Psoas muscle (tissue), 8 donors: ENCODE data around the gene KIF23. TPM values are rescaled to one million over a fixed set of nuclear protein-coding genes. Genes with fewer than 3 reads are reported as not detected.

Source experiments
- ATAC-seq, 4 donors: fragments of 200-7000 bp; cut with Tn5 transposase; one replicate each; pipeline ENCODE4 v1.9.1; 2020; ENCODE audit warnings: moderate library complexity in 3 of 4, mild to moderate bottlenecking in 2 of 4
- DNase-seq, 2 donors: peaks; one replicate each; pipeline ENCODE4 v3.0.0-alpha.2; 2020
- H3K27ac ChIP-seq: fragments of 200-600 bp; one replicate; pipeline ENCODE4 v1.8.0; 2022
- H3K27me3 ChIP-seq, 3 donors: fragments of 200-600 bp in 1 of 3; one replicate each; pipeline versions ENCODE4 v1.6.1 to v1.8.0; 2013 to 2022; ENCODE audit warnings: low read length in 2 of 3, mild to moderate bottlenecking in 2 of 3, moderate library complexity in 1 of 3; ENCODE audit not compliant: insufficient read depth in 3 of 3
- H3K36me3 ChIP-seq, 2 donors: fragments of 200-600 bp in 1 of 2; one replicate each; pipeline versions ENCODE4 v1.6.1 to v1.8.0; 2013 to 2022; ENCODE audit warnings: low read depth in 1 of 2, mild to moderate bottlenecking in 1 of 2, moderate library complexity in 1 of 2; ENCODE audit not compliant: insufficient read depth in 1 of 2
- H3K4me1 ChIP-seq: fragments of 200-600 bp; one replicate; pipeline ENCODE4 v1.8.0; 2022
- H3K4me3 ChIP-seq: fragments of 200-600 bp; one replicate; pipeline ENCODE4 v1.8.0; 2022; ENCODE audit warnings: mild to moderate bottlenecking
- H3K9me3 ChIP-seq: fragments of 200-600 bp; one replicate; pipeline ENCODE4 v1.8.0; 2022
- WGBS, 3 donors: extraction: QIAGEN DNeasy Blood & Tissue Kit; methylation state at CpG; one replicate each; pipeline versions ENCODE4 v1.1.6 to v1.1.7; 2013; 5-methylcytosine and 5-hydroxymethylcytosine counted together
- intact Hi-C, 2 donors: fragments of 100-400 bp; cut with DNase I; formaldehyde crosslinking; loops; one replicate each; pipeline versions ENCODE4 v1.11.0 to v1.14.2; 2022
- polyA plus RNA-seq, 3 donors: library from polyadenylated mRNA; stranded (reverse); fragments of 200-250 nt; gene quantifications; one replicate each; pipeline ENCODE4 v1.2.3, GENCODE V29; 2013
- total RNA-seq, 4 donors: library from RNA; stranded (reverse); fragmentation: NEBNext Ultra II Directional in 2 of 4; extraction: Animal tissue kit (Norgen Biotek cat#: 25700) in 2 of 4; gene quantifications; one replicate each; pipeline versions ENCODE4 v1.2.1 to v1.2.4, GENCODE V29; 2021 to 2023
- TF ChIP-seq, protein P1 (sequence below): fragments of 200-600 bp; IDR thresholded peaks from one replicate; pipeline ENCODE4 v1.8.0; 2022; ENCODE audit warnings: antibody characterized with exemption
- donor health status: healthy with polysubstance abuse.
- donor health status: DM: no; HTN: no; CAD: no; lungs with moderate emphysema.
- donor health status: Bipolar disorder and iron deficiency.
- donor health status: healthy.
- donor health status: DM: yes; HTN: yes; CAD: no.
- donor health status: DM: no; HTN: no; CAD: no.
- donor health status: DM: no; HTN: no; CAD: no.
- donor health status: DM: yes; HTN: yes; CAD: no.

The KIF23 gene
- total and polyA plus RNA-seq, 7 donors: 0.04 to 0.69 (median 0.41) TPM; not detected in 1

GRCh38 chr15:69389426-69389825 is 24.7 kb upstream of the KIF23 start:
- ATAC-seq (no peak), DNase-seq (no peak)
- no peaks in the 10 kb centered on the region for H3K36me3 ChIP-seq
- 74 to 83% (median 78%) methylated on average over 7 of the region's 7 CpGs for WGBS, 3 donors
- TF ChIP-seq, protein P1, sequence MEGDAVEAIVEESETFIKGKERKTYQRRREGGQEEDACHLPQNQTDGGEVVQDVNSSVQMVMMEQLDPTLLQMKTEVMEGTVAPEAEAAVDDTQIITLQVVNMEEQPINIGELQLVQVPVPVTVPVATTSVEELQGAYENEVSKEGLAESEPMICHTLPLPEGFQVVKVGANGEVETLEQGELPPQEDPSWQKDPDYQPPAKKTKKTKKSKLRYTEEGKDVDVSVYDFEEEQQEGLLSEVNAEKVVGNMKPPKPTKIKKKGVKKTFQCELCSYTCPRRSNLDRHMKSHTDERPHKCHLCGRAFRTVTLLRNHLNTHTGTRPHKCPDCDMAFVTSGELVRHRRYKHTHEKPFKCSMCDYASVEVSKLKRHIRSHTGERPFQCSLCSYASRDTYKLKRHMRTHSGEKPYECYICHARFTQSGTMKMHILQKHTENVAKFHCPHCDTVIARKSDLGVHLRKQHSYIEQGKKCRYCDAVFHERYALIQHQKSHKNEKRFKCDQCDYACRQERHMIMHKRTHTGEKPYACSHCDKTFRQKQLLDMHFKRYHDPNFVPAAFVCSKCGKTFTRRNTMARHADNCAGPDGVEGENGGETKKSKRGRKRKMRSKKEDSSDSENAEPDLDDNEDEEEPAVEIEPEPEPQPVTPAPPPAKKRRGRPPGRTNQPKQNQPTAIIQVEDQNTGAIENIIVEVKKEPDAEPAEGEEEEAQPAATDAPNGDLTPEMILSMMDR: no peak
- H3K27ac ChIP-seq: no peak overlapping the region
- peaks cover under 1% of the 10 kb centered on the region for H3K4me1 ChIP-seq
- no peaks in the 10 kb centered on the region for H3K27me3 ChIP-seq
- H3K4me3 ChIP-seq: no peak overlapping the region
- intact Hi-C loops: no loop called here
- H3K9me3 ChIP-seq: no peaks in the 10 kb centered on the region

GRCh38 chr15:69390575-69390974 is 23.6 kb upstream of the KIF23 start:
- intact Hi-C loops: no loop called here

GRCh38 chr15:69391046-69391757 is 22.9 kb upstream of the KIF23 start:
- 90 to 94% (median 90%) methylated on average over 11 of the region's 11 CpGs for WGBS, 3 donors
- Histone ChIP-seq H3K27me3 (no peaks in the 10 kb centered on the region), H3K9me3 (no peaks in the 10 kb centered on the region), H3K4me3 (no peak overlapping the region), H3K4me1 (peaks cover 7% of the 10 kb centered on the region), H3K36me3 (no peaks in the 10 kb centered on the region), H3K27ac (no peak overlapping the region)
- ATAC-seq (no peak), DNase-seq (no peak)
- intact Hi-C loops: no loop called here
- TF ChIP-seq, protein P1: no peak

More at GRCh38 chr15:69390575-69390974, 23.6 kb upstream of the KIF23 start:
- 95 to 100% (median 96%) methylated on average over 2 of the region's 2 CpGs for WGBS, 3 donors
- Histone ChIP-seq H3K27ac (no peak overlapping the region), H3K4me1 (peaks cover 7% of the 10 kb centered on the region), H3K4me3 (no peak overlapping the region), H3K27me3 (no peaks in the 10 kb centered on the region), H3K9me3 (no peaks in the 10 kb centered on the region), H3K36me3 (no peaks in the 10 kb centered on the region)
- no peak for DNase-seq
- TF ChIP-seq, protein P1: no peak
- ATAC-seq: no peak

- ATAC-seq: no peak
- TF ChIP-seq, protein P1: no peak
Measured at GRCh38 chr15:69392352-69392751, 21.8 kb upstream of the KIF23 start.

More at GRCh38 chr15:69392352-69392751, 21.8 kb upstream of the KIF23 start:
- Histone ChIP-seq H3K36me3 (no peaks in the 10 kb centered on the region), H3K27me3 (no peaks in the 10 kb centered on the region), H3K27ac (no peak overlapping the region), H3K9me3 (no peaks in the 10 kb centered on the region), H3K4me1 (peaks cover 7% of the 10 kb centered on the region), H3K4me3 (no peak overlapping the region)
- WGBS, 3 donors: 72 to 78% (median 76%) methylated on average over 4 of the region's 4 CpGs
- DNase-seq: no peak
- intact Hi-C loops: loop anchor here (1.0 to 2.0 kb wide), 2 partner anchors 333 to 334 kb away; no protein-coding TSS in a partner anchor
